Body of pancreas (tissue), 4 donors: ENCODE results near the gene GLRA3.

Source experiments
- POLR2A ChIP-seq, 3 donors: fragments of 450-650 bp; IDR thresholded peaks; one replicate each; pipeline ENCODE4 v1.6.1; 2016; ENCODE audit warnings: antibody characterized with exemption in 3 of 3, mild to moderate bottlenecking in 2 of 3
- TF ChIP-seq, protein P1 (sequence below), 7 experiments: fragments of 450-650 bp in 4 of 7; fragments of 200-600 bp in 3 of 7; sonication (generic) in 3 of 7; IDR thresholded peaks; one replicate each; pipeline ENCODE4 v1.5.1; 2016 to 2019; ENCODE audit warnings: antibody characterized with exemption in 7 of 7

DNA sequence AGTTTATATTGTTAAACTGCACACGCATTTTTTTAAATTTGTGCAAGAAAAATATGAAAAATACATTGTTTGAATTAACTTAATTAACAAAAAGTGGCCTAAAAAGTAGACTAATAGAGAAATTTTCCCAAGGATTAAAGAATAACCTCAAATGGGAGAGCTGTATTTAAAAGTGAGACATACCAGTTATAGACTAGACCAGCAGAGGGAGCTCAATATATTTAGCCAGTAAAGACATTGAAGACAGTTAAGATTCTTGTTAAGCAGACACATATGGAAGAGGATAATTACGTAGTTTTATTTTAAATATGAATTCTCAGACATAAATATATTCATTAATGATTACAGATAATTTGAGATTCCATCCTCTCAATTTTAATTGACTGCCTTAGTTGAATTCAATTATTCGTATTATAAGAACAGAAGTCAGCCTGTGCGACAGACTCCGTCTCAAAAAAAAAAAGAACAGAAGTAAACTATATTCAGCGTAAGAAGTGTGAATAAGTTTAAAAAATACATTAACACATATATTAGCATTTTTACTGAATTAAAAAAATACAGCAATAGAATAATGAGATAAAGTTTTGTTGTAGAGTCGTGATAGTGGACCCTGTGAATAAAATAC lies 64.8 kb downstream of the GLRA3 start:
- TF ChIP-seq, protein P1, sequence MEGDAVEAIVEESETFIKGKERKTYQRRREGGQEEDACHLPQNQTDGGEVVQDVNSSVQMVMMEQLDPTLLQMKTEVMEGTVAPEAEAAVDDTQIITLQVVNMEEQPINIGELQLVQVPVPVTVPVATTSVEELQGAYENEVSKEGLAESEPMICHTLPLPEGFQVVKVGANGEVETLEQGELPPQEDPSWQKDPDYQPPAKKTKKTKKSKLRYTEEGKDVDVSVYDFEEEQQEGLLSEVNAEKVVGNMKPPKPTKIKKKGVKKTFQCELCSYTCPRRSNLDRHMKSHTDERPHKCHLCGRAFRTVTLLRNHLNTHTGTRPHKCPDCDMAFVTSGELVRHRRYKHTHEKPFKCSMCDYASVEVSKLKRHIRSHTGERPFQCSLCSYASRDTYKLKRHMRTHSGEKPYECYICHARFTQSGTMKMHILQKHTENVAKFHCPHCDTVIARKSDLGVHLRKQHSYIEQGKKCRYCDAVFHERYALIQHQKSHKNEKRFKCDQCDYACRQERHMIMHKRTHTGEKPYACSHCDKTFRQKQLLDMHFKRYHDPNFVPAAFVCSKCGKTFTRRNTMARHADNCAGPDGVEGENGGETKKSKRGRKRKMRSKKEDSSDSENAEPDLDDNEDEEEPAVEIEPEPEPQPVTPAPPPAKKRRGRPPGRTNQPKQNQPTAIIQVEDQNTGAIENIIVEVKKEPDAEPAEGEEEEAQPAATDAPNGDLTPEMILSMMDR (IDR thresholded peaks at IDR 0.05): peak; percentile 17 to 60 (median 51)
- TF ChIP-seq POLR2A (IDR thresholded peaks at IDR 0.05): no peak
